GM19463 (cell line): Measurements from ENCODE around the gene CFAP47.
"Not testable (repeated sequence)": the region's sequence is repeated elsewhere in the genome, so short reads cannot be mapped to it uniquely, and the experiment has no call there.

Source experiments
- ATAC-seq: cut with Tn5 transposase; IDR thresholded peaks from one replicate; pipeline ENCODE4 v1.9.1; 2021; ENCODE audit warnings: mild to moderate bottlenecking, moderate library complexity; ENCODE audit not compliant: unreplicated experiment

The CFAP47 gene, protein sequence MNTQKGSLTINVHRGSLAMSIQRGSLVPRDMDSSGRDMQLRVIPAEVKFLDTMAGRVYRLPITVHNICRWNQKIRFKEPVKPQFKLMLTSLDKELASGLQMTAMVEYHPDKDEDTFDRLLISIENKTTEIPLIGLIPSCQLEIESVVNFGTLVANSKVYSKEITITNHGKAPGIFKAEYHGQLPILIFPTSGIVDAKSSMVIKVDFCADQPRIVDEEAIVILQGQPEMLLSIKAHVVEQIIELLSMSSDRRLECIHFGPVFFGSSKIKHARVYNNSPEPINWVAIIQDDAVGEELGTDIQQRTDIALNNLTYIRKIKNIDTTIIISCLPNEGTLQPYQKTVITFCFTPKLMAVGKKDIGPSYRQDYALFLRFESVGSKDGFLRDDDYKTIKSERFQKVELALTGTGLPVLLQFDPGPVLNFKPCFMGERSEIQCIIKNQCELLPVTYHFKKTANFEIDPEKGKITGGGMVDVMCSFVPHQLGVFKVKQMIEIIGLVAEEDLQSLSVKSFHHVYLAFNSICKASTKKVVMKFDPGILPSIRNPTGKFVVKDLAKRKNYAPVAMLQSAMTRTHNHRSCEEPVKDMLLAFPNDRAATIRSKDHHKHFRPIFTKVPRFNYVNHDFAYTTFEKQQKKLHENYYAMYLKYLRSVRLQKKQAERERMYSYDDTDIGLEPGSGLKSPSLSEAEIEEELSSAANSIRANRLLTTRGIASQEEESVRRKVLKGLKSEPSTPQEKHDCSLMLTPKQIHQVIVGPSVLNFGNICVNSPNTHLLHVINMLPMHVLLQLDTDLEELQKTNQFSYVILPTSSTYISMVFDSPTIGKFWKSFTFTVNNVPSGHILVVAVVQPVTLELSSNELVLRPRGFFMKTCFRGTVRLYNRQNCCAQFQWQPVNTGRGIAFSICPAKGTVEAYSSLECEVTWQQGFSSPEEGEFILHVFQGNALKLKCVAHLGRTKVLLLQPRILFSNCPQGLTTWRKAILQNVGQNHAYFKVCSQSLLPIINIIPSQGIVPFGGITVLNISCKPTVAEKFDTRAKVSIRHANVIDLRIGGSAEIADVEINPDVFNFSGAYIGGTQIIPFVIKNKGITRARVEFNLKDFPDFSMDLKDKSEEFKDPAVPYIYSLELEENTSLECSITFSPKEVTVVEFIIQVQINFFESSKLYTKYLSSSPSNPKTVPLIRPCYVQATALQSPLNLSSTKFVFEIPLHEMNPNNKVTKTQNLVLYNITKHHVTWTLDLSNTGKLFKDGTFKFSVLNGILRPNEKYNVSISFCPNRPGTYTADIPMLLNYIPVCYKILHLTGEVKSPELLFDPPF (N-terminal part only)

DNA sequence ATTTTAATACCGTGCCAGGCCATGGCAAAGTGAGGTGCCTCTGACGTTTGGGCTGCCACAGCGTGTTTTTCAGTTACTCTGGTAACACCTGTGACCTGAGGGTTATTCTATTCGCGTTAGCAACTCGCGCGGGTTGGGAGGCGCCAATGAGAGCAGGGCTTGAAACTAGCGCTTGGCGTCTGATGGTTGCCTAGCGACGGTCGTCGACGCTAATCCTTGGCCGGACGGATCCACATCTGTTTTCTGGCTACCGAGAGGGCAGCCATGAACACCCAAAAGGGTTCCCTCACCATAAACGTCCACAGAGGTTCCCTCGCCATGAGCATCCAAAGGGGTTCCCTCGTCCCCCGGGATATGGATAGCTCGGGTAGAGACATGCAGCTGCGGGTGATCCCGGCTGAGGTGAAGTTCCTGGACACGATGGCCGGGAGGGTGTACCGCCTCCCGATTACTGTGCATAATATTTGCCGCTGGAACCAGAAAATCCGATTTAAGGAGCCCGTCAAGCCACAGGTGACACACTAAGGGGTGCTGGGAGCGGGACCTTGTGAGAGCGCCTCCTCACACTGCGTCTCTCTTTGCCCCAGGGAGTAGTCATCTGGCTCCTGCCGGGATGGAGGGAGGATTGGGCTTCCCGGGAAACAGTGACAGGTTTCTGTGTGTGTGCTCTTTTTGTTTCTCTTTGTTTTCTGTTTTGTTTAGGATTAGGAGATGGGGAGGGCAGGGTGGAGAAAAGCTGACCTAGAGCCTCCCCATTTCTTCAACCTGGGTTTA is at the start of gene CFAP47:
Gene CFAP47, plus strand, starts transcription at position 199 of the 774 bp plus-strand sequence. Its CDS starts 66 bp downstream, at position 265.
- ATAC-seq: no peak

DNA sequence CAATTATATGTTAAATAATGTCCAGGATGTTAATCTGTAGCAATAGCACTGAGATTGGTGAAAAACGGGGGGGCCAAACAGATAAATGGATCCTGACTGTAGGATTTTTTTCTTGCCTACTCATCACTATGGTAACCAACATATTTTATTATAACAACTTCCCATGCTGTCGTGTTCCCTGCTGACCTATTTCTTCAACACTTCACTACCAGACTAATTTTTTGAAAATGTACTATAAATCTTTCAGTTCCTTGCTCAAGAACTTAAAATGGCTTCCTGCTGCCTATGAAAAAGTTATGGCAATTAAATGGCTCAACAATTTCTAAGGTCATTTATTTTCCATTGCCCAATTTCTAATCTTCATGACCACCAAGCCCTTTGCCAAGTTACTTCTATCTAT is 38.9 kb upstream of the CFAP47 start:
- no peak for ATAC-seq

GRCh38 chrX:35886135-35886534 is 33.4 kb upstream of the CFAP47 start:
- no peak for ATAC-seq

DNA sequence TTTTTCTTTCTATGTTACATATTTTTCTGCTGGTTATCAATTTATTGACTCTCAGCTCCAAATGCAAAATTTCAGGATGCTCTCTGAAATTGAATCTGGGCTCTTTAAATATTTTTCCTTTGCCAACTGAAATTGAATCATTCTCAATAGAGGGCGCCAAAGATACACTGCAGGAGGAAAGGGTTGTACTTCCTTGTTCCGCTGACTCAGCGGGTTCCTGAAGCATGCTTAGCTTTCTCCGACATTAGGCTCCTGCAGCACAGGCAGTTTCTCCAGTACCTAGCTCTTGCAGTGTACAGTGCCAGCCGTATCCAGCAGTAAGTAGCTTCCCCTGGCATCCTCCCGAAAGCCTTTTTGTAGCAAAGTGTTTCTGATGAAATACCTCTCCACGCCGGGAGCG is 28.8 kb upstream of the CFAP47 start:
- peak; percentile 71 for ATAC-seq

DNA sequence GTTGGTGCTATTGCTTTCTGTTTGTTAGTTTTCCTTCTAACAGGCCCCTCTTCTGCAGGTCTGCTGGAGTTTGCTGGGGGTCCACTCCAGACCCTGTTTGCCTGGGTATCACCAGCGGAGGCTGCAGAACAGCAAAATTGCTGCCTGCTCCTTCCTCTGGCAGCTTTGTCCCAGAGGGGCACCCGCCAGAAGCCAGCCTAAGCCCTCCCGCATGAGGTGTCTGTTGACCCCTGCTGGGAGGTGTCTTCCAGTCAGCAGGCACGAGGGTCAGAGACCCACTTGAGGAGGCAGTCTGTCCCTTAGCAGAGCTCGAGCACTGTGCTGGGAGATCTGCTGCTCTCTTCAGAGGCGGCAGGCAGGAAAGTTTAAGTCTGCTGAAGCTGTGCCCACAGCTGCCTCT is 67.3 kb downstream of the CFAP47 start:
- ATAC-seq: not testable (repeated sequence)

DNA sequence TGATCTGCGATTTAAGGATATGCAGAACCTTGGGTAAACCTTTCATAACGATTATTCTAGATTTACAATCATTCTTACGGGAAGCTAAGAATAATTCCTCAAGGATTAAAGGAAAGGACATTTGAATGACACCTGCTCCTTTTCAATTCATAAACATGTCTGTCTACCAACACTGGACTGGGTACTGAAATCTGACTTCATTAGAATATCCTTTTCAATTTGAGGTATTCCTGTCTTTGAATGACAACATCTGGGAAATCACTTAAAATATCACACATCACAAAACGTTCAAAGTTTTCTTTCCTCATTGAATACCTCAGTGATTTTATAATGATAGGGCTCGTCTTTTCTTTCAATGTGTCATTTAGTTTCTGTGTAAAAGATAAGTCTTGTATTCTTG is 87.7 kb downstream of the CFAP47 start:
- no peak for ATAC-seq

DNA sequence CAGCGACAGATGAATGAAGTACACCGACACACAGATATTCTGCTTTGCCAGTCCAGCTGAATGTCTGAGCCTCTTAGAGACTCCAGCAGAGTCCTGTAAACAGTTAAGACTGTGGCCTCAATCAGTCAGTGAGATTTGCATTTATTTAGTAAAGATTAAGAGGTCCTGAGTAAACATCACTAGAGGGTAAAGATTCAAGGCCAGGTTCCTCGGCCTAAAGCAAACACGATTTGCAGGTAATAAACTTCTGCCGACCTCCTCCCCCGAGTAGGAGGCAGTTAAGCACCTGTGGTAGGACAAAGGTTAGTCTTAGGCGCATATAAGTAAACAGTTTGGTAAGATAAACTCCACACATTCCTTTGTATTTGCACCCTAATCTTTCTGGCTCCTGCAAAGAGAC is 99.6 kb downstream of the CFAP47 start:
- ATAC-seq: no peak

- ATAC-seq: no peak
These were observed 116.0 kb downstream of the CFAP47 start for GRCh38 chrX:36035550-36035949.

DNA sequence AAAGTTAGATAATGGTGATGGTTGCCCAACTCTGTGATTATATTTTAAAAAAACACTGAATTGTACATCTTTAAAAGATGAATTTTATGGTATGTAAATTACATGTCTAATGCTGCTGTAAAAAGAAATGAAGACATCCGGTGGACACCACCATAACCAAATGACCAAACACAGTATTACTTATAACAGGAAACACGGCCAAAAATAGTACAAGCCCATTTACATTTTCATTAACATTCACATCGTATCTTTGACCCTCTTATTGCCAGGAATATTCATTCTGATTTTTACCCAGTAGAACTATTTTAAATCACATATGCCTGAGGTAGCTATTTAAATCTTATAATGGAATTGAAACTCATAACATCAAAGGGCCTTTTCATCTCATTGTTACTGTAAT is 143.2 kb downstream of the CFAP47 start:
- ATAC-seq: no peak

- ATAC-seq: no peak
These were observed 151.5 kb downstream of the CFAP47 start for GRCh38 chrX:36071061-36071460.

DNA sequence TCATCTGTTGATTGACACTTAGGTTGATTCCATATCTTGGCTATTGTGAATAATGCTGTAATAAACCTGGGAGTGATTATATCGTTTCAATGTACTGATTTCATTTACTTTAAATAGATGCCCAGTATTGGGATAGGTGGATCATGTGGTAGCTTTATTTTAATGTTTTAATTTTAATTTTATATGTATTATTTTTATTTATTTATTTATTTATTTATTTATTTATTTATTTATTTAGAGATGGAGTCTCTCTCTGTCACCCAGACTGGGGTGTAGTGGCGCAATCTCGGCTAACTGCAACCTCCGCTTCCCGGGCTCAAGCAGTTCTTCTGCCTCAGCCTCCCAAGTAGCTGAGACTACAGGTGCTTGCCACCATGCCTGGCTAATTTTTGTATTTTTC is 155.5 kb downstream of the CFAP47 start:
- ATAC-seq: not testable (repeated sequence)

GRCh38 chrX:36083256-36083655 is 163.7 kb downstream of the CFAP47 start:
- no peak for ATAC-seq

DNA sequence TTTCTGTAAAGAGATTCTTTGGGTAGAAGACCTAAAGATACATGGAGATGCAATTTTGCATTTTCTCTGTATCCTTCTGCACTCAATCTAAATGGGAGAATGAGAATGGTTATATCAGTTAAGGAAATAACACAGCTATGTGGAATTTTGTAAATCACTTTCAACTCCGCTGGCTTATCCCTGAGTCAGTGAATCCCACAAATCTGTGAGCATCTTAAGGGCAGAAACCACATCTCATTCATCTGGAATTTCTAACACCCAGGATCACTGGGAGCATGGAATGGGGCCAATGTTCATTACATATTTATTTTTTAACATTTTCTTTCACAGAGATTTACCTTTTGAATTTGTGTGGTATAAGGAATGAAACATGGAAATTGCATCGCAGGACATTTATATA is 167.8 kb downstream of the CFAP47 start:
- no peak for ATAC-seq

GRCh38 chrX:36088939-36089338 is 169.4 kb downstream of the CFAP47 start:
- ATAC-seq: not testable (repeated sequence)

GRCh38 chrX:36102425-36102824 is 182.9 kb downstream of the CFAP47 start:
- ATAC-seq: no peak

DNA sequence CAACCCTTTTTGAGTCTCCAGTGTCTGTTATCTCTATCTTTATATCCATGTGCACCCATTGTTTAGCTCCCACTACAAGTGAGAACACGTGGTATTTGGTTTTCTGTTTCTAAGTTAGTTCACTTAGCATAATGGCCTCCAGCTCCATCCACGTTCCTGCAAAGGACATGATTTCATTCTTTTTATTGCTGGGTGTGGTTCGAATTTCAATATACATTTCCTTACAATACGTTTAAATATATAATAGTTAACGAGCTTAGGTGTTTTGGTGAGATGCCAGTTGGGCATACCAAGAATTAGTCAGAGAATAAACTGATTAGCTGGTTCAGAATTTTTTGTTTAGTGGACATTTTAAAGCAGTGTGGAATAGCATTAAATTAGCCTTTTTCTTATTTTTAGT is 196.7 kb downstream of the CFAP47 start:
- ATAC-seq: no peak

DNA sequence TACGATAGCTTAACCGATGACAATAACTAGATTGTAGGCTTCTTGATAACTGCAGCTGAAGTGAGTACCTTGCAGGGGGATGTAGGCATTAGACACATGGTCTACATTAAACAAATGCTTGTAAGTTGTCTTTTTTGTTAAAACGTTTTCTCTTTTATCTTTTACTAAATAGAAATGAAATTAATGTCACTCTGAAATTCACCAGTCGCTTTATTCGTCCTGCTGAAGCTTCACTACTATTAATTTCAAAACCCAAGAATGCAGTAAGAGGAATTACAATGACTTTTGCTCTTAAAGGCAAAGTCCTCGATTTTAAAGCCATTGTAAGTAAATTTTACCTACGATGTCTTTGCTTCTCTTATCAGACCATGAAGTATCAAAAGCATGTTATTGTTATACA is 239.7 kb downstream of the CFAP47 start:
- ATAC-seq: no peak

DNA sequence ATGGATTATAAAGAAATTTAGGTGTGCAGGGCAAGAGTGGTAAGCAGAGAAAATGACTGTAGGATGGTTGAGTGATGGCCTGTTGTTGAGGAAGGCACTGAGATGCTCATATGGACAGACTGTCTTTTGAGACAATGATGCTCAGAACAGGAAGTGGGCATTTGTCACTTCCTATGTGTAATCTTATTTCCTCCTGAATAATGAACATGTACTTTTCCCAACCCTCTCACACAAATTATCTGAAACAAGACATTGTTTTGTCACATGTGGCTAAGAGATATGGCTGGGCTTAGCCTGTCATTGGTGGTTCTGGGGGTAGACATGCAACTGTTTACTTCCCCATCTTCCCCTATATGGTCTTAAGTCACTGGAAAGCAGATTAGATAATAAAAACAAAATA is 240.5 kb downstream of the CFAP47 start:
- no peak for ATAC-seq

DNA sequence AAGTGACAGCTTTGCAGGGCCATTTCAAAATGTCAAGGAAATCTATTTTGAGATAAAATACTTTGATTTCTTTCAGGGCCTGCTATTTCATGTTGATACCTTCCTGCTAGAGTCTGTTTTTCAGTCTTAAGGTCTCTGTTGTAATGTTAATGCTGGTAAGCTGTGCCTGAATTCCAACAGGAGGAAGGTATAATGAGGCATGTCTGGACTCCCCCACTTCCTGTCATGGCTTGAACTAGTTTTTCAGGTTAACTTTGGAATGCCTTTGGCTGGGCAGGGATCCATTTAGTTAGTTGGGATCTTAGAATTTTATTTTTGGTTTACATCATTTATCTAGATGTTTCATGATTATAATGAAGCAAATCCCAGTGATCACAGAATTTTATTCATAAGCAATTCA is 279.0 kb downstream of the CFAP47 start:
- ATAC-seq: no peak

DNA sequence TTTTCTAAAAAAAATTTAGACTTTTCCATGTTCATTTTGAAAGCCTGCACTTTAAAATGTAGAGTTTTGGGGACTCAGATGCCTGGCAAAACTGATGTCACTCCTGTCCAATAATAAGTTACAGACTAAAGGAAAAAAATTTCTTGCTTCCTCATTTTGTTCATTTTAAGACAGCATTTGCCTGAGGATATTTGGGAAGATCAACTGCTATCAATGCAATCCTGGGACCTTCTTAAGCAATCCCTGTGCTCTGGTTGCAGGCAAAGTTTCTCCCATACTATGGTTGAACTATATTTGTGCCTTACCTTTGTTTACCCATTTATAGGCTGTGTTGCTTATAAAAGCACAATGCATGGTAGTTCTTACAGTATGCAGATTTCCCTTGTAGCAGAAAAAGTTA is 280.4 kb downstream of the CFAP47 start:
- no peak for ATAC-seq
